ENCODE results near the gene NDUFA7.

- no peak for TF ChIP-seq SPI1 (IDR thresholded peaks at IDR 0.05; ENCODE audit: low read depth, low read length)
- TF ChIP-seq TAF1 (IDR thresholded peaks at IDR 0.05; ENCODE audit: low read depth, low read length), result no peak
Observed at GRCh38 chr19:8336660-8337059, 15.5 kb upstream of the NDUFA7 start.
